GM23338 (cell line): ENCODE results near the gene CLEC18C.
"Not testable (repeated sequence)": the region's sequence is repeated elsewhere in the genome, so short reads cannot be mapped to it uniquely, and the experiment has no call there.

Source experiments
- CREB1 ChIP-seq: fragments of 250-450 bp; sonication (Bioruptor Pico); IDR thresholded peaks from 2 replicates; pipeline ENCODE4 v1.5.0; 2020; ENCODE audit warnings: low read depth, mild to moderate bottlenecking, moderate library complexity
- EZH2 ChIP-seq: fragments of 200-600 bp; sonication (generic); IDR thresholded peaks from one replicate; pipeline ENCODE4 v1.8.0; 2017; ENCODE audit warnings: antibody characterized with exemption, mild to moderate bottlenecking, low read depth; ENCODE audit not compliant: unreplicated experiment
- EZH2phosphoT487 ChIP-seq: fragments of 200-600 bp; sonication (generic); IDR thresholded peaks from one replicate; pipeline ENCODE4 v1.8.1; 2018; ENCODE audit warnings: antibody characterized with exemption; ENCODE audit not compliant: unreplicated experiment
- JUNB ChIP-seq: IDR thresholded peaks from one replicate; pipeline ENCODE4 v1.6.1; 2016; ENCODE audit warnings: antibody characterized with exemption; ENCODE audit not compliant: unreplicated experiment
- POLR2AphosphoS5 ChIP-seq: IDR thresholded peaks from 2 replicates; pipeline ENCODE4 v1.6.1; 2016; ENCODE audit warnings: antibody characterized with exemption, low read depth
- ZNF331 ChIP-seq: fragments of 250-450 bp; sonication (Bioruptor Pico); IDR thresholded peaks from 2 replicates; pipeline ENCODE4 v1.5.0; 2020; ENCODE audit warnings: low read depth, mild to moderate bottlenecking, moderate library complexity
- TF ChIP-seq, protein P1 (sequence below): fragments of 250-450 bp; sonication (Bioruptor Pico); IDR thresholded peaks from 2 replicates; pipeline ENCODE4 v1.5.0; 2020; ENCODE audit warnings: mild to moderate bottlenecking, moderate library complexity
- TF ChIP-seq, protein P2 (sequence below), 2 experiments: fragments of 200-600 bp in 1 of 2; sonication (generic) in 1 of 2; conservative IDR thresholded peaks; 2 replicates each; pipeline versions ENCODE4 v1.5.1 to v1.6.1; 2016 to 2017; ENCODE audit warnings: antibody characterized with exemption in 2 of 2, low read depth in 2 of 2, mild to moderate bottlenecking in 2 of 2, moderate library complexity in 1 of 2
- TF ChIP-seq, protein P3 (sequence below): IDR thresholded peaks from one replicate; pipeline ENCODE4 v1.6.1; 2018; ENCODE audit warnings: antibody characterized with exemption; ENCODE audit not compliant: unreplicated experiment

DNA sequence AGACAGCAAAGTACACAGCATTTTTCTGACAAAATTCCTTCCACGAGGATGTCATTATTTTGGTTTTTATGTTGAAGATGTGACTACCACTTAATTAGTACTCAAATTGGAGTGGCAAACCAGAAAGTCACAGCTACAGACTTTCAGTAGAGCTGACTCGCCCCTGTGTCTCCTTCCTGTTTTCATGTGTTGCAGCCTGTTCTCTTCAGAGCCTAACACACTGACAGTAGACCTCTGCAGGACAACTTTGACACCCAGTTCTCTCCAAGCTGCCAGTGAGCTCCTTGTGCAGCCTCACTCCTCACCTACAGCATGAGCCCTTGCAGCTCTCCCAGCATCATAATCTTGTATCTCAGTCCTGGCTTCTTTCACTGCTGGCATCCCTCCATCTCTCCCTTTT lies 49.0 kb downstream of the CLEC18C start:
- TF ChIP-seq, protein P1, sequence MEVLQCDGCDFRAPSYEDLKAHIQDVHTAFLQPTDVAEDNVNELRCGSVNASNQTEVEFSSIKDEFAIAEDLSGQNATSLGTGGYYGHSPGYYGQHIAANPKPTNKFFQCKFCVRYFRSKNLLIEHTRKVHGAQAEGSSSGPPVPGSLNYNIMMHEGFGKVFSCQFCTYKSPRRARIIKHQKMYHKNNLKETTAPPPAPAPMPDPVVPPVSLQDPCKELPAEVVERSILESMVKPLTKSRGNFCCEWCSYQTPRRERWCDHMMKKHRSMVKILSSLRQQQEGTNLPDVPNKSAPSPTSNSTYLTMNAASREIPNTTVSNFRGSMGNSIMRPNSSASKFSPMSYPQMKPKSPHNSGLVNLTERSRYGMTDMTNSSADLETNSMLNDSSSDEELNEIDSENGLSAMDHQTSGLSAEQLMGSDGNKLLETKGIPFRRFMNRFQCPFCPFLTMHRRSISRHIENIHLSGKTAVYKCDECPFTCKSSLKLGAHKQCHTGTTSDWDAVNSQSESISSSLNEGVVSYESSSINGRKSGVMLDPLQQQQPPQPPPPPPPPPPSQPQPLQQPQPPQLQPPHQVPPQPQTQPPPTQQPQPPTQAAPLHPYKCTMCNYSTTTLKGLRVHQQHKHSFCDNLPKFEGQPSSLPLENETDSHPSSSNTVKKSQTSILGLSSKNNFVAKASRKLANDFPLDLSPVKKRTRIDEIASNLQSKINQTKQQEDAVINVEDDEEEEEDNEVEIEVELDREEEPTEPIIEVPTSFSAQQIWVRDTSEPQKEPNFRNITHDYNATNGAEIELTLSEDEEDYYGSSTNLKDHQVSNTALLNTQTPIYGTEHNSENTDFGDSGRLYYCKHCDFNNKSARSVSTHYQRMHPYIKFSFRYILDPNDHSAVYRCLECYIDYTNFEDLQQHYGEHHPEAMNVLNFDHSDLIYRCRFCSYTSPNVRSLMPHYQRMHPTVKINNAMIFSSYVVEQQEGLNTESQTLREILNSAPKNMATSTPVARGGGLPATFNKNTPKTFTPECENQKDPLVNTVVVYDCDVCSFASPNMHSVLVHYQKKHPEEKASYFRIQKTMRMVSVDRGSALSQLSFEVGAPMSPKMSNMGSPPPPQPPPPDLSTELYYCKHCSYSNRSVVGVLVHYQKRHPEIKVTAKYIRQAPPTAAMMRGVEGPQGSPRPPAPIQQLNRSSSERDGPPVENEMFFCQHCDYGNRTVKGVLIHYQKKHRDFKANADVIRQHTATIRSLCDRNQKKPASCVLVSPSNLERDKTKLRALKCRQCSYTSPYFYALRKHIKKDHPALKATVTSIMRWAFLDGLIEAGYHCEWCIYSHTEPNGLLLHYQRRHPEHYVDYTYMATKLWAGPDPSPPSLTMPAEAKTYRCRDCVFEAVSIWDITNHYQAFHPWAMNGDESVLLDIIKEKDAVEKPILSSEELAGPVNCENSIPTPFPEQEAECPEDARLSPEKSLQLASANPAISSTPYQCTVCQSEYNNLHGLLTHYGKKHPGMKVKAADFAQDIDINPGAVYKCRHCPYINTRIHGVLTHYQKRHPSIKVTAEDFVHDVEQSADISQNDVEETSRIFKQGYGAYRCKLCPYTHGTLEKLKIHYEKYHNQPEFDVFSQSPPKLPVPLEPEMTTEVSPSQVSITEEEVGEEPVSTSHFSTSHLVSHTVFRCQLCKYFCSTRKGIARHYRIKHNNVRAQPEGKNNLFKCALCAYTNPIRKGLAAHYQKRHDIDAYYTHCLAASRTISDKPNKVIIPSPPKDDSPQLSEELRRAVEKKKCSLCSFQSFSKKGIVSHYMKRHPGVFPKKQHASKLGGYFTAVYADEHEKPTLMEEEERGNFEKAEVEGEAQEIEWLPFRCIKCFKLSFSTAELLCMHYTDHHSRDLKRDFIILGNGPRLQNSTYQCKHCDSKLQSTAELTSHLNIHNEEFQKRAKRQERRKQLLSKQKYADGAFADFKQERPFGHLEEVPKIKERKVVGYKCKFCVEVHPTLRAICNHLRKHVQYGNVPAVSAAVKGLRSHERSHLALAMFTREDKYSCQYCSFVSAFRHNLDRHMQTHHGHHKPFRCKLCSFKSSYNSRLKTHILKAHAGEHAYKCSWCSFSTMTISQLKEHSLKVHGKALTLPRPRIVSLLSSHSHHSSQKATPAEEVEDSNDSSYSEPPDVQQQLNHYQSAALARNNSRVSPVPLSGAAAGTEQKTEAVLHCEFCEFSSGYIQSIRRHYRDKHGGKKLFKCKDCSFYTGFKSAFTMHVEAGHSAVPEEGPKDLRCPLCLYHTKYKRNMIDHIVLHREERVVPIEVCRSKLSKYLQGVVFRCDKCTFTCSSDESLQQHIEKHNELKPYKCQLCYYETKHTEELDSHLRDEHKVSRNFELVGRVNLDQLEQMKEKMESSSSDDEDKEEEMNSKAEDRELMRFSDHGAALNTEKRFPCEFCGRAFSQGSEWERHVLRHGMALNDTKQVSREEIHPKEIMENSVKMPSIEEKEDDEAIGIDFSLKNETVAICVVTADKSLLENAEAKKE (CRISPR knock-in tag), result not testable (repeated sequence)
- TF ChIP-seq, protein P2, sequence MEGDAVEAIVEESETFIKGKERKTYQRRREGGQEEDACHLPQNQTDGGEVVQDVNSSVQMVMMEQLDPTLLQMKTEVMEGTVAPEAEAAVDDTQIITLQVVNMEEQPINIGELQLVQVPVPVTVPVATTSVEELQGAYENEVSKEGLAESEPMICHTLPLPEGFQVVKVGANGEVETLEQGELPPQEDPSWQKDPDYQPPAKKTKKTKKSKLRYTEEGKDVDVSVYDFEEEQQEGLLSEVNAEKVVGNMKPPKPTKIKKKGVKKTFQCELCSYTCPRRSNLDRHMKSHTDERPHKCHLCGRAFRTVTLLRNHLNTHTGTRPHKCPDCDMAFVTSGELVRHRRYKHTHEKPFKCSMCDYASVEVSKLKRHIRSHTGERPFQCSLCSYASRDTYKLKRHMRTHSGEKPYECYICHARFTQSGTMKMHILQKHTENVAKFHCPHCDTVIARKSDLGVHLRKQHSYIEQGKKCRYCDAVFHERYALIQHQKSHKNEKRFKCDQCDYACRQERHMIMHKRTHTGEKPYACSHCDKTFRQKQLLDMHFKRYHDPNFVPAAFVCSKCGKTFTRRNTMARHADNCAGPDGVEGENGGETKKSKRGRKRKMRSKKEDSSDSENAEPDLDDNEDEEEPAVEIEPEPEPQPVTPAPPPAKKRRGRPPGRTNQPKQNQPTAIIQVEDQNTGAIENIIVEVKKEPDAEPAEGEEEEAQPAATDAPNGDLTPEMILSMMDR (conservative IDR thresholded peaks at IDR 0.05; ENCODE audit: low read depth in 2 of 2), result not testable (repeated sequence)
- not testable (repeated sequence) for TF ChIP-seq POLR2AphosphoS5; EZH2; EZH2phosphoT487; CREB1 (CRISPR knock-in tag); ZNF331; JUNB
- TF ChIP-seq, protein P3, sequence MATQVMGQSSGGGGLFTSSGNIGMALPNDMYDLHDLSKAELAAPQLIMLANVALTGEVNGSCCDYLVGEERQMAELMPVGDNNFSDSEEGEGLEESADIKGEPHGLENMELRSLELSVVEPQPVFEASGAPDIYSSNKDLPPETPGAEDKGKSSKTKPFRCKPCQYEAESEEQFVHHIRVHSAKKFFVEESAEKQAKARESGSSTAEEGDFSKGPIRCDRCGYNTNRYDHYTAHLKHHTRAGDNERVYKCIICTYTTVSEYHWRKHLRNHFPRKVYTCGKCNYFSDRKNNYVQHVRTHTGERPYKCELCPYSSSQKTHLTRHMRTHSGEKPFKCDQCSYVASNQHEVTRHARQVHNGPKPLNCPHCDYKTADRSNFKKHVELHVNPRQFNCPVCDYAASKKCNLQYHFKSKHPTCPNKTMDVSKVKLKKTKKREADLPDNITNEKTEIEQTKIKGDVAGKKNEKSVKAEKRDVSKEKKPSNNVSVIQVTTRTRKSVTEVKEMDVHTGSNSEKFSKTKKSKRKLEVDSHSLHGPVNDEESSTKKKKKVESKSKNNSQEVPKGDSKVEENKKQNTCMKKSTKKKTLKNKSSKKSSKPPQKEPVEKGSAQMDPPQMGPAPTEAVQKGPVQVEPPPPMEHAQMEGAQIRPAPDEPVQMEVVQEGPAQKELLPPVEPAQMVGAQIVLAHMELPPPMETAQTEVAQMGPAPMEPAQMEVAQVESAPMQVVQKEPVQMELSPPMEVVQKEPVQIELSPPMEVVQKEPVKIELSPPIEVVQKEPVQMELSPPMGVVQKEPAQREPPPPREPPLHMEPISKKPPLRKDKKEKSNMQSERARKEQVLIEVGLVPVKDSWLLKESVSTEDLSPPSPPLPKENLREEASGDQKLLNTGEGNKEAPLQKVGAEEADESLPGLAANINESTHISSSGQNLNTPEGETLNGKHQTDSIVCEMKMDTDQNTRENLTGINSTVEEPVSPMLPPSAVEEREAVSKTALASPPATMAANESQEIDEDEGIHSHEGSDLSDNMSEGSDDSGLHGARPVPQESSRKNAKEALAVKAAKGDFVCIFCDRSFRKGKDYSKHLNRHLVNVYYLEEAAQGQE, result not testable (repeated sequence)
